Measurements from ENCODE around the gene BCAP31.

BCAP31 gene

DNA sequence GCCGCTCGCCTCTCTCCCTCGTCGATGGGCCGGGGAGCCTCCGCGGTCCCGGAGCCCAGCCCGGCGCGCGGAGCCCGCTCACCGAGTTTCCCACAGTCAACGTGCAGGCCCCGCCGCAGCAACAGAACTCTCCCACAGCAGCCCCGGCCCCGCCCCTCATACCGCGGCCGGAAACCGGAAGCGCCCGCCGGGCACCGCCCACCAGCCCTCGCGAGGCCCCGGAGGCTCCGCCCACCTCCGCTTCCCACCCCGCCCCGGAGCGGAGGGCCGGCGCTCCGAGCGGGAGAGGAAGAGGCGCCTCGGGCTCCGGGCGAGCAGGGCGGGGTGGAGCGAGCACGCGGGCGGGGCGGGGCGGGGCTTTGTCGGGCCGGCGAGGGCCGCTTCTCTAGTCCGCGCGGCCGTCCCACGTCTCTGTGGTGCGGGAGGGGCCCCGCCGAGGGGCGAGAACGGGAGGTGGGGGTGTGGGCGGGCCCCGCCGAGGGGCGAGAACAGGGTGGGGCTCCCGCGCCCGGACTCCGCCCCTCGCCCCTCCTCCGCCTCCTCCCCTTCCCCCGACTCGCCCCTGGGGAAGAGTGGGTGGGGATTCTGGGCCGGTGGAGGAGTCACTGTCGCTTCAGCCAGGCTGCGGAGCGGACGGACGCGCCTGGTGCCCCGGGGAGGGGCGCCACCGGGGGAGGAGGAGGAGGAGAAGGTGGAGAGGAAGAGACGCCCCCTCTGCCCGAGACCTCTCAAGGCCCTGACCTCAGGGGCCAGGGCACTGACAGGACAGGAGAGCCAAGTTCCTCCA lies at the start of gene BCAP31, which contains the start of gene ABCD1:
TSS of gene BCAP31 (minus strand) at position 136 of the 787 bp plus-strand sequence. CDS start 1,143 bp downstream, outside the sequence.
TSS of gene ABCD1 (plus strand) at position 605 of the 787 bp plus-strand sequence. CDS start 411 bp downstream, outside the sequence.
- TF ChIP-seq, protein P1, sequence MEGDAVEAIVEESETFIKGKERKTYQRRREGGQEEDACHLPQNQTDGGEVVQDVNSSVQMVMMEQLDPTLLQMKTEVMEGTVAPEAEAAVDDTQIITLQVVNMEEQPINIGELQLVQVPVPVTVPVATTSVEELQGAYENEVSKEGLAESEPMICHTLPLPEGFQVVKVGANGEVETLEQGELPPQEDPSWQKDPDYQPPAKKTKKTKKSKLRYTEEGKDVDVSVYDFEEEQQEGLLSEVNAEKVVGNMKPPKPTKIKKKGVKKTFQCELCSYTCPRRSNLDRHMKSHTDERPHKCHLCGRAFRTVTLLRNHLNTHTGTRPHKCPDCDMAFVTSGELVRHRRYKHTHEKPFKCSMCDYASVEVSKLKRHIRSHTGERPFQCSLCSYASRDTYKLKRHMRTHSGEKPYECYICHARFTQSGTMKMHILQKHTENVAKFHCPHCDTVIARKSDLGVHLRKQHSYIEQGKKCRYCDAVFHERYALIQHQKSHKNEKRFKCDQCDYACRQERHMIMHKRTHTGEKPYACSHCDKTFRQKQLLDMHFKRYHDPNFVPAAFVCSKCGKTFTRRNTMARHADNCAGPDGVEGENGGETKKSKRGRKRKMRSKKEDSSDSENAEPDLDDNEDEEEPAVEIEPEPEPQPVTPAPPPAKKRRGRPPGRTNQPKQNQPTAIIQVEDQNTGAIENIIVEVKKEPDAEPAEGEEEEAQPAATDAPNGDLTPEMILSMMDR (conservative IDR thresholded peaks at IDR 0.05; ENCODE audit: low read depth, low read length) = no peak
- DNase-seq (ENCODE audit: low read depth) = peak; percentile 85
- H3K4me3 ChIP-seq (ENCODE audit: low read depth, low read length) = peak within 1 kb of the TSS; percentile 66

DNA sequence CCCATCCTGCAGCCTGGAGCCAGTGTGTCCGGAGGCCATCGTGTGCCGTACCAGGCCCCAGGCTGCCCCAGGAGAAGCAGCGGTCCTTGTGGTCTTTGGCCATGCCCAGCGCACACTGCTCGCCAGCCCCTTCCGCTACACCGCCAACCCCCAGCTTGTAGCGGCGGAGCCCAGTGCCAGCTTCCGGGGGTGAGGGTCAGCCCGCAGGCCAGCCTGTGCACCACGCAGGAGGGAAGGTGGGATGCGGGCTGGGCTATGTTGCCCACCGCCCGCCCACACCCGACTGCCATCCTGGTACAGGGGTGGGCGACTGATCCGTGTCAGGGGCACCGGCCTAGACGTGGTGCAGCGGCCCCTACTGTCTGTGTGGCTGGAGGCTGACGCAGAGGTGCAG lies 49.0 kb upstream of the BCAP31 start:
- DNase-seq (ENCODE audit: low read depth) = no peak
- no peak overlapping the region for H3K4me3 ChIP-seq (ENCODE audit: low read depth, low read length)
- TF ChIP-seq, protein P1 (conservative IDR thresholded peaks at IDR 0.05; ENCODE audit: low read depth, low read length) = no peak

DNA sequence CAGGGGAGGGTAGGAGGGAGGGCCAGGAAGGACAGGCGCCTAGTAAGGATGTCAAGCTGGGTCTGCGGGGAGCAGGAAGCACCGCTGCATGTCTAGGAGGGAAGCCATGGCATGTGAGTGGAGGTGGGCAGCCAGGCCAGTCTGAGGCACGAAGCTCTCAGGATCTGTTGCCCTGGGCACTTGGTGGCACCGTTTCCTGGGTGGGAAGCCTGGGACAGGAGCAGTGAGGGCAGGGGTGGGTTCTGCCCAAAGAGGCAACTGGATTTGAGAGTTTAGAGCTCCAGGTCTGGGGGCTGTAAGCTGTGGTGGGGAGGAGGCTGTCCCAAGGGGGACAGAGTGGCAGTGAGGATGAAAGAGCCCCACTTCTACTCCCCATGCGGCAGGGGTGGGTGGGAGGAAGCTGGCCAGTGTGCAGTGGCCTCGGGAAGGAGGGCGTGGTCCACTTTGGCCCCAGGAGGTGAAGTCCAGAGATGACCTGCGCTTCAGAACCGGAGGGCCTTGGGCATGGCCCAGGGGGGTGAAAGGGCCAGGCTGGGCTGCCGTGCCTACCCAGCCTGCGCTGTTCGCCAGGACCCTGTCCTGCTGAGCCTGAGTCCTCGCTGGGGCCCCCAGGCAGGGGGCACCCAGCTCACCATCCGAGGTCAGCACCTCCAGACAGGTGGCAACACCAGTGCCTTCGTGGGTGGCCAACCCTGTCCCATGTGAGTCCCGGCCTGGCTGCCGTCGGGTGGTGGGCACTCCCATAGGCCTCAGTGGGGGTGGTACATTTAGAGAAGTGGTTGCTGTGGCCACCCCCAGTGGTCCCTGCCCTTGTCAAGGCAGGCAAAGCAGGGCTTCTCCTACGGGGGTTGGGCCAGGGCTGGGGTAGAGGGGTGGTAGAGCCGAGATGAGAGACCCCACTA lies 48.4 kb upstream of the BCAP31 start:
- no peak for DNase-seq (ENCODE audit: low read depth)
- TF ChIP-seq, protein P1 (conservative IDR thresholded peaks at IDR 0.05; ENCODE audit: low read depth, low read length) = no peak
- no peak overlapping the region for H3K4me3 ChIP-seq (ENCODE audit: low read depth, low read length)

DNA sequence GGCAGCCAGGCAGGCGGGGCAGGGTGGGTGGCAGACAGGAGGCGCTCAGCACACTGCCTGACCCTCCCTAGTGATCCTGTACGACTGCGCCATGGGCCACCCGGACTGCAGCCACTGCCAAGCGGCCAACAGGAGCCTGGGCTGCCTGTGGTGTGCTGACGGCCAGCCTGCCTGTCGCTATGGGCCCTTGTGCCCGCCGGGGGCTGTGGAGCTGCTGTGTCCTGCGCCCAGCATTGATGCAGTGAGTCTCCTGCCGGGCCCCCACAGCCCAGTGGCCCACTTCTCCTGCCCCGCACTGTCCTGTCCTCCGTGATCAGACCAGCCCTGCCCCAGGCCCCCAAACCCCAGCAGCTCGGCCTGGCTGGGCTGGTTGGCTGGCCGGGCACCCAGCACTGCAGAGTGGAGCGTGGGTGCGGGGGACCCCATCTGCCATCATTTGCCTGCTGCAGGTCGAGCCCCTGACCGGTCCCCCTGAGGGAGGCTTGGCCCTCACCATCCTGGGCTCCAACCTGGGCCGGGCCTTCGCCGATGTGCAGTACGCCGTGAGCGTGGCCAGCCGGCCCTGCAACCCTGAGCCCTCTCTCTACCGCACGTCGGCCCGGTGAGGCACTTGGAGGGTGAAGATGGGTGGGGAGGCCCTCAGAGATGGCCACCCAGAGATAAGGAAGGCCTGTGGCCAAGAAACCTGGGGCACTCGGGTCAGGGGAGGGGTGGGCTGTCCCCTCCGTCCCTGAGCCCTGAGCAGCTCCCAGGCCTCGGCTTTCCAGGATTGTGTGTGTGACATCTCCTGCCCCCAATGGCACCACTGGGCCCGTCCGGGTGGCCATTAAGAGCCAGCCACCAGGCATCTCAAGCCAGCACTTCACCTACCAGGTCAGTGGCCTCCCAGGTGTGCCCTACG lies 47.5 kb upstream of the BCAP31 start:
- TF ChIP-seq, protein P1 (conservative IDR thresholded peaks at IDR 0.05; ENCODE audit: low read depth, low read length) = no peak
- no peak for DNase-seq (ENCODE audit: low read depth)
- H3K4me3 ChIP-seq (ENCODE audit: low read depth, low read length) = no peak overlapping the region

DNA sequence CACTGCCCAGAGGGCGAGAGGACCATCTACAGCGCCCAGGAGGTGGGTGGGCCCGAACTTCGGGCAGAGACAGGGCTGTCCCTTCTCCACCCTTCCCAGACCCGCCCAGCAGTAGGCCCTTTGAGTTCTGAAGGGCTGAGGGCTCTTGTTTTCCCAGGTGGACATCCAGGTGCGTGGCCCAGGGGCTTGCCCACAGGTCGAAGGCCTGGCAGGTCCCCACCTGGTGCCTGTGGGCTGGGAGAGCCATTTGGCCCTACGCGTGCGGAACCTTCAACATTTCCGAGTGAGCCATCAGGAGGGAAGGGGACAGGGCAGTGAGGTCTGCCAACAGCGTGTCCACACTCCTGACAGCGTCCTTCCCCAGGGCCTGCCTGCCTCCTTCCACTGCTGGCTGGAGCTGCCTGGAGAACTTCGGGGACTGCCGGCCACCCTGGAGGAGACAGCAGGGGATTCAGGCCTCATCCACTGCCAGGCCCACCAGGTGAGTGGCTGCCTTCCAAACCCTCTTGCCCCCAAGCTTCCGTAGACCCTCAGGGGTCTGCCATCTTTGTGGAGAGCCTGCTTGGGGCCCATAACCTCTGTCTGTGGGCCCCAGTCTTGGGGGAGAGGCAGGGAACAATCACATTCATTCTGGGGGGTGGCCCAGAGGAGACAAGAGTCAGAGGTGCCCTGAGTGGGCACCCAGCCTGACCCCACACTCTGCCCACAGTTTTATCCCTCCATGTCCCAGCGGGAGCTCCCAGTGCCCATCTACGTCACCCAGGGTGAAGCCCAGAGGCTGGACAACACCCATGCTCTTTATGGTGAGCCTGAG lies 46.6 kb upstream of the BCAP31 start:
- no peak overlapping the region for H3K4me3 ChIP-seq (ENCODE audit: low read depth, low read length)
- DNase-seq (ENCODE audit: low read depth) = no peak
- TF ChIP-seq, protein P1 (conservative IDR thresholded peaks at IDR 0.05; ENCODE audit: low read depth, low read length) = no peak

All from choroid plexus epithelial cell (primary cell).